A549 (cell line): Measurements from ENCODE around the gene ARID5A. TPM values are rescaled to one million over a fixed set of nuclear protein-coding genes. Genes with fewer than 3 reads are reported as not detected.

ENCODE experiments used
- ATAC-seq, 2 experiments: fragments of 200-7000 bp in 1 of 2; fragments of >200 bp in 1 of 2; cut with Nextera tagmentation in 1 of 2; cut with Tn5 transposase in 1 of 2; 3 replicates each; pipeline versions ENCODE4 v1.8.0 to v1.9.1; 2018 to 2020; ENCODE audit warnings: mild to moderate bottlenecking in 1 of 2, moderate library complexity in 1 of 2
- CTCF ChIA-PET: fragments of 300-600 bp; sonication (Branson Sonifier 250); formaldehyde crosslinking; extraction: SDS; loops from one replicate; lab custom pipeline; 2021; ENCODE audit warnings: antibody characterized with exemption, inconsistent platforms; lab: Yijun Ruan, JAX
- POLR2A ChIA-PET: fragments of 350-600 bp; formaldehyde crosslinking; extraction: SDS; loops from one replicate; lab custom pipeline; 2021; ENCODE audit warnings: antibody characterized with exemption, inconsistent platforms; lab: Yijun Ruan, JAX
- DNase-seq, 2 experiments: peaks; one replicate each; pipeline versions ENCODE4 v3.0.0 to v3.0.0-alpha.2; 2011 to 2016; ENCODE audit warnings: low read depth in 1 of 2, low spot score in 1 of 2
- FAIRE-seq: peaks from 2 replicates; lab custom pipeline; 2011; peaks lifted over from hg19 to GRCh38; lab: Jason Lieb, UNC
- H3K27ac ChIP-seq, 2 experiments: fragments of >200 bp; sonication (Bioruptor Twin); formaldehyde crosslinking; 3 replicates each; pipeline ENCODE4 v1.5.1; 2016 to 2017
- H3K4me1 ChIP-seq: fragments of >200 bp; sonication (Bioruptor Twin); formaldehyde crosslinking; 3 replicates; pipeline ENCODE4 v1.6.1; 2016
- H3K4me2 ChIP-seq: fragments of >200 bp; sonication (Bioruptor Twin); formaldehyde crosslinking; 3 replicates; pipeline ENCODE4 v1.6.1; 2016
- H3K4me3 ChIP-seq: fragments of >200 bp; sonication (Bioruptor Twin); formaldehyde crosslinking; 3 replicates; pipeline ENCODE4 v1.5.1; 2016
- H3K9me3 ChIP-seq: fragments of >200 bp; sonication (Bioruptor Twin); formaldehyde crosslinking; 3 replicates; pipeline ENCODE4 v1.6.1; 2016
- CBX2 ChIP-seq: fragments of 200-600 bp; sonication (generic); IDR thresholded peaks from 2 replicates; pipeline ENCODE4 v1.6.1; 2016; ENCODE audit warnings: low read depth, mild to moderate bottlenecking, borderline replicate concordance
- EHMT2 ChIP-seq: fragments of 200-600 bp; sonication (generic); IDR thresholded peaks from 2 replicates; pipeline ENCODE4 v1.6.1; 2016; ENCODE audit warnings: antibody characterized with exemption, low read depth, mild to moderate bottlenecking, moderate library complexity
- EP300 ChIP-seq, 2 experiments: fragments of >200 bp; sonication (Bioruptor Twin); formaldehyde crosslinking; IDR thresholded peaks; 2 replicates in 1 of 2; 3 replicates in 1 of 2; pipeline ENCODE4 v1.6.1; 2016 to 2017
- FOSB ChIP-seq: fragments of 250-450 bp; sonication (Bioruptor Pico); IDR thresholded peaks from 2 replicates; pipeline ENCODE4 v1.5.0; 2020; ENCODE audit warnings: mild to moderate bottlenecking, moderate library complexity
- FOSL2 ChIP-seq, 2 experiments: fragments of 450-650 bp in 1 of 2; fragments of >200 bp in 1 of 2; sonication (Bioruptor Twin) in 1 of 2; formaldehyde crosslinking; IDR thresholded peaks; 2 replicates each; pipeline versions ENCODE4 v1.5.0 to v1.6.1; 2016 to 2020; ENCODE audit warnings: mild to moderate bottlenecking in 1 of 2, moderate library complexity in 1 of 2
- HEYL ChIP-seq: fragments of 250-450 bp; sonication (Bioruptor Pico); IDR thresholded peaks from 2 replicates; pipeline ENCODE4 v1.8.0; 2021; ENCODE audit warnings: mild to moderate bottlenecking, moderate library complexity
- HOXB5 ChIP-seq: fragments of 250-450 bp; sonication (Bioruptor Pico); IDR thresholded peaks from 2 replicates; pipeline ENCODE4 v1.5.0; 2020; ENCODE audit warnings: mild to moderate bottlenecking, moderate library complexity
- KDM1A ChIP-seq: fragments of 200-600 bp; sonication (generic); IDR thresholded peaks from 2 replicates; pipeline ENCODE4 v1.6.1; 2016; ENCODE audit warnings: low read depth, mild to moderate bottlenecking
- MAFK ChIP-seq: fragments of 450-650 bp; IDR thresholded peaks from 2 replicates; pipeline ENCODE4 v1.6.1; 2014; ENCODE audit not compliant: partially characterized antibody
- NFE2L2 ChIP-seq: fragments of 150-350 bp; conservative IDR thresholded peaks from 2 replicates; pipeline ENCODE4 v1.6.1; 2014; ENCODE audit warnings: low read length
- NPAS2 ChIP-seq: fragments of 250-450 bp; sonication (Bioruptor Pico); IDR thresholded peaks from 2 replicates; pipeline ENCODE4 v1.8.0; 2022; ENCODE audit warnings: mild to moderate bottlenecking, moderate library complexity, borderline replicate concordance
- NR3C1 ChIP-seq: fragments of >200 bp; sonication (Bioruptor Twin); formaldehyde crosslinking; IDR thresholded peaks from 3 replicates; pipeline ENCODE4 v1.6.1; 2017
- PHF8 ChIP-seq: fragments of 200-600 bp; sonication (generic); IDR thresholded peaks from 2 replicates; pipeline ENCODE4 v1.6.1; 2016; ENCODE audit warnings: low read depth, mild to moderate bottlenecking, antibody characterized with exemption, moderate library complexity, borderline replicate concordance
- POLR2A ChIP-seq: IDR thresholded peaks from 2 replicates; pipeline ENCODE4 v1.6.1; 2012; ENCODE audit warnings: mild to moderate bottlenecking, low read length
- SMC3 ChIP-seq: fragments of >200 bp; sonication (Bioruptor Twin); formaldehyde crosslinking; IDR thresholded peaks from 3 replicates; pipeline ENCODE4 v1.6.1; 2018; ENCODE audit warnings: inconsistent platforms
- ZC3H11A ChIP-seq: fragments of 450-650 bp; IDR thresholded peaks from 2 replicates; pipeline ENCODE4 v1.6.1; 2014; ENCODE audit warnings: antibody characterized with exemption, mild to moderate bottlenecking
- ZFP36 ChIP-seq: fragments of 450-650 bp; IDR thresholded peaks from 2 replicates; pipeline ENCODE4 v1.6.1; 2014; ENCODE audit warnings: borderline replicate concordance; ENCODE audit not compliant: partially characterized antibody
- ZSCAN20 ChIP-seq: fragments of 250-450 bp; sonication (Bioruptor Pico); IDR thresholded peaks from 2 replicates; pipeline ENCODE4 v1.8.0; 2022; ENCODE audit warnings: mild to moderate bottlenecking, moderate library complexity
- WGBS: methylation state at CpG from one replicate; pipeline ENCODE4 v1.1.6; 2017; ENCODE audit errors: missing lambda C conversion rate; 5-methylcytosine and 5-hydroxymethylcytosine counted together
- polyA plus RNA-seq, 4 experiments: library from polyadenylated mRNA; depleted of rRNA in 3 of 4; stranded (reverse); fragments of >200 nt; fragmentation: RNase III in 1 of 4; extraction: RNeasy Plus Mini Kit Qiagen cat#74134 plus additional on column Dnase treatment in 1 of 4; gene quantifications; 2 replicates in 3 of 4; 3 replicates in 1 of 4; pipeline ENCODE4 v1.2.3, GENCODE V29; 2011 to 2017
- TF ChIP-seq, protein P1 (sequence below): IDR thresholded peaks from 2 replicates; pipeline ENCODE4 v1.6.1; 2012
- TF ChIP-seq, protein P2 (sequence below): fragments of 250-450 bp; sonication (Bioruptor Pico); IDR thresholded peaks from 2 replicates; pipeline ENCODE4 v1.5.0; 2020; ENCODE audit warnings: low read depth, mild to moderate bottlenecking, moderate library complexity

ARID5A gene
- polyA plus RNA-seq, 2 of the 4 experiments (the other 2 are of a cell fraction): 1.2 to 4.4 TPM

DNA sequence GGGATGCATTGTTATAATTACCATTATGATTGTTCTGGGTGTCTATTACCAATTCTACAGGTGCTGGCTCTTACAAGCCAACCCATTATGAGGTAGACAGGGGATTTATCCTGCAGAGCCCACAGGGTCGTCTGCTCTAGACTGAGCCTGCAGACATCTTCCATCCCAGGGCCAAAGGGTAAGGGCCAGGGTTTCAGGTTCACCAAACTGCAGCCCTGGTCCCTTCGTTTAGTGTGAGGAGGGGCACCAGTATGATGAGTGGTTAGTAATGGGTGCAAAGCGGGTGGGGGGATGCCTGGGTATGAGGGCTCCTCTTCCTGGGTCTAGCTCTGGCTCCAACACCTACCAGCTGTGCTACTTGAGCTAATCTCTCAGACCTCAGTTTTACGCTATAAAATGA, 1.2 kb upstream of the ARID5A start:
- Histone ChIP-seq H3K4me1 (peaks cover 42% of the 10 kb centered on the region), H3K4me2 (no peak overlapping the region), H3K4me3 (no peak overlapping the region), H3K9me3 (no peaks in the 10 kb centered on the region), H3K27ac (no peak overlapping the region)
- FAIRE-seq (no peak), ATAC-seq (no peak), DNase-seq (no peak)
- TF ChIP-seq POLR2A (no peak), NPAS2 (CRISPR knock-in tag) (no peak), EP300 (IDR thresholded peaks at IDR 0.05) (no peak), FOSL2 (IDR thresholded peaks at IDR 0.05) (no peak), FOSL2 (CRISPR knock-in tag; IDR thresholded peaks at IDR 0.05) (no peak), HOXB5 (CRISPR knock-in tag) (no peak), NR3C1 (no peak), PHF8 (no peak), EHMT2 (no peak)
- ChIA-PET CTCF (interaction anchor here (0.9 to 6.0 kb wide), 4 partner anchors 9 to 226 kb away, joined by 3 to 34 read pairs (median 4); no protein-coding TSS in a partner anchor), POLR2A (no interaction called here)
- 68% methylated on average over 4 of the region's 4 CpGs for WGBS

DNA sequence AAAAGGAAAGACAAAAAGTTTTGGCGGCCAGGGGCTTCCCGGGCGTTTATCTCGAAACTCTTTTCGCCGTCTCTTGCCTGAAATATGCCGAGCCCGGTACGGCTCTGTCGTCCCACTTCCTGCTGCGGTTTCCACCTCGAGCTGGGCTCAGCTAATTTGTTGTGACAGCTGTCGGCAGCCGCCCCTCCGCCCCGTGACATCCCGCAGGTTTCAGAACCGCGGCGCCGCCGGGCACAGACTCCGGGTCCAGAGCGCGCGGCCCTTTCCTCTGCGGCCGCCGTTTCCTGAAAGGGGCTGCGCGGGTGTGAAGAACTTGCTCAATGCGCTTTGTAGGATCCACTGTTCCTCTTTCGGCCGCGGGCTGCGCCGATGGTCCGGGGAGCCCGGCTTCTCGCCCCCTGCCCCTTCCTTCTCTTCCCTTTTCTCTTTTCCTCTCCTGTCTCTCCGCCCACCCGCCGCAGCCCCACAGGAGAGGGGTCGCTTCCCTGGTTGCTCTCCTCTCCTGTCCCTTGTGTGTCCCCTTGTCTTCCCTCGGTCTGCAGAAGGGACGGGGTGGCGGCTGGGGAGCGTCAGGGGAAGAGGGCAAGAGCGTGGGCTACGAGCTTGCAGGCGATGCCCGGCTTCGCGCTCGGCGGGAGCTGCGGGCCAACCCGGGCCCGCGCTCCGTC, 648 bp downstream of the ARID5A start:
- H3K4me1 ChIP-seq: peaks cover 39% of the 10 kb centered on the region
- FAIRE-seq (no peak), DNase-seq (no peak), ATAC-seq (peak; percentile 28 to 33; a peak in 5 of 6 replicates)
- ChIA-PET CTCF (interaction anchor here (1.2 to 5.8 kb wide), 4 partner anchors 11 to 224 kb away, joined by 3 to 60 read pairs (median 16); partner anchors contain the start of gene CNNM4), POLR2A (no interaction called here)
- H3K9me3 ChIP-seq: no peaks in the 10 kb centered on the region
- 22% methylated on average over 49 of the region's 61 CpGs for WGBS
- peak overlapping the region; percentile 100 for H3K4me2 ChIP-seq
- H3K4me3 ChIP-seq: peak overlapping the region; percentile 99
- H3K27ac ChIP-seq: peak overlapping the region; percentile 80 to 88
- TF ChIP-seq, protein P1, sequence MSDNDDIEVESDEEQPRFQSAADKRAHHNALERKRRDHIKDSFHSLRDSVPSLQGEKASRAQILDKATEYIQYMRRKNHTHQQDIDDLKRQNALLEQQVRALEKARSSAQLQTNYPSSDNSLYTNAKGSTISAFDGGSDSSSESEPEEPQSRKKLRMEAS: peak; percentile 38; the same call in 1 of the 2 replicates
- no peak for TF ChIP-seq KDM1A
- no peak for TF ChIP-seq FOSB (CRISPR knock-in tag)

DNA sequence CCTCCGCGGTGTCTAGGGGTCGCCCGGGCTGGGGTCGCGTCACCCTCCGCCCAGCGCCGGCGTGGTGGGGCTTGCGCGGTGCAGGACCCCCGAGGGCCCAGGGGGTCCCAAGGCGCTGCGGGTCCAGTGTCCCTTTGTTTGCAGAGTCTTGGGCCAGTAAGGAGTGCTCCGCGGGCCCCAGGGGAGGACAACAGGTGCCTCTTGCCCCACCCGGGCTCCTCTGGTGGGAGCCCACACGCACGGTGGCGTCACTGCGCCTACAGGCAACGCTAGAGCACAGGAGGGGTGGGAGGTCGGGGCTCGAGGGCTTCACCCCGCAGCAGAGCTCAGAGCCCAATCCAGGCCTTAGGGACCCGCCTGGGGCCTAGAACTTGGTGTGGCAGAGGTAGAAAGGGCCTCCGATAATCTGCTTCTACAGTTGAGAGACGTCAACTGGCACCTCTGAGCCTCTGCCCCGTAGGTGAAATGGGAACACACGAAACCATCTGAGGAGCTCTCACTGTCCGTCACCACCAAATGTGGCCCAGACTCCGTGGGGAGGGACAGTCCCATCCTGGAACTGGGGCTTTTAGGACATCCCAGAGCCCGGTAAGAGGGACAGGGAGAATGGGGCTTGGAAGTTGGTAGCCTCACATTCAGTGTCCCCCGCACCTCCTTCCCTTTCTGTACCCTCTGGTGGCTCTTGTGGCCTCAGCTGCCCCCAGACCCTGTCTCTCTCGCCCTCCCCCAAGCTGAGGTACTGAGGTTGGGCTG, 1.4 kb downstream of the ARID5A start:
- ATAC-seq (no peak), FAIRE-seq (no peak), DNase-seq (no peak)
- CTCF ChIA-PET: interaction anchor here (1.2 to 5.8 kb wide), 5 partner anchors 10 to 223 kb away, joined by 3 to 60 read pairs (median 9); partner anchors contain the start of gene CNNM4
- Histone ChIP-seq H3K4me3 (peak overlapping the region; percentile 99; the same call in 2 of the 3 replicates), H3K4me1 (peaks cover 32% of the 10 kb centered on the region), H3K9me3 (no peaks in the 10 kb centered on the region)
- 85% methylated on average over 16 of the region's 36 CpGs for WGBS
- TF ChIP-seq NFE2L2 (no peak), SMC3 (no peak), HEYL (CRISPR knock-in tag) (no peak), MAFK (no peak), EP300 (IDR thresholded peaks at IDR 0.05) (no peak), ZSCAN20 (CRISPR knock-in tag) (no peak), EHMT2 (no peak), ZC3H11A (no peak), POLR2A (no peak), ZFP36 (no peak), CBX2 (no peak)
- TF ChIP-seq, protein P2, sequence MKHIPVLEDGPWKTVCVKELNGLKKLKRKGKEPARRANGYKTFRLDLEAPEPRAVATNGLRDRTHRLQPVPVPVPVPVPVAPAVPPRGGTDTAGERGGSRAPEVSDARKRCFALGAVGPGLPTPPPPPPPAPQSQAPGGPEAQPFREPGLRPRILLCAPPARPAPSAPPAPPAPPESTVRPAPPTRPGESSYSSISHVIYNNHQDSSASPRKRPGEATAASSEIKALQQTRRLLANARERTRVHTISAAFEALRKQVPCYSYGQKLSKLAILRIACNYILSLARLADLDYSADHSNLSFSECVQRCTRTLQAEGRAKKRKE (CRISPR knock-in tag): no peak
- TF ChIP-seq, all 56 proteins: peak for 0
- Histone ChIP-seq H3K4me2 (peak overlapping the region; percentile 100), H3K27ac (peak overlapping the region in 1 of 2 experiments; percentile 88; a peak in 1 of 6 replicates)
- POLR2A ChIA-PET: no interaction called here
